Smooth muscle cell of the brain vasculature (primary cell): ENCODE results near the gene OR14I1.

Experiments used
- DNase-seq: peaks from one replicate; pipeline ENCODE4 v3.0.0-alpha.2; 2012; ENCODE audit warnings: low read depth, low spot score

The OR14I1 gene

DNA sequence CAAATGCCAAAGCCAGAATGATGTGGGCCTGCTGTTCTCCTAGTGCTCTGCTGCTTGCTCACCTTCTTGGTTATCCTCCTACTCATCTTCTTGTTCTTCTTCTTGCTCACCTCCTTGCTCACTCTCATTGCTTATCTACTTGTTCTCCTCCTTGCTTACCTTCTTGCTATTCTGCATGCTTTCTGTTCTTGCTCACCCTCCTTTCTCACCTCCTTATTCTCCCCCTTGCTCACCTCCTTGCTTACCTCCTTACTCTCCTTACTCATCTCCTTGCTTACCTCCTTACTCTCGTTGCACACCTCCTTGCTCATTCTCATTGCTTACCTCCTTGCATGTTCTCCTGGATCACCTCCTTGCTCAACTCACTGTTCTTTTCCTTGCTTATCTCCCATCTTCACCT lies at the start of gene OR14I1:
Gene OR14I1 (minus strand): TSS at position 53 of the 400 bp plus-strand sequence.
- DNase-seq = no peak

- no peak for DNase-seq
These were observed 49.1 kb upstream of the OR14I1 start for GRCh38 chr1:248751635-248752034.

DNA sequence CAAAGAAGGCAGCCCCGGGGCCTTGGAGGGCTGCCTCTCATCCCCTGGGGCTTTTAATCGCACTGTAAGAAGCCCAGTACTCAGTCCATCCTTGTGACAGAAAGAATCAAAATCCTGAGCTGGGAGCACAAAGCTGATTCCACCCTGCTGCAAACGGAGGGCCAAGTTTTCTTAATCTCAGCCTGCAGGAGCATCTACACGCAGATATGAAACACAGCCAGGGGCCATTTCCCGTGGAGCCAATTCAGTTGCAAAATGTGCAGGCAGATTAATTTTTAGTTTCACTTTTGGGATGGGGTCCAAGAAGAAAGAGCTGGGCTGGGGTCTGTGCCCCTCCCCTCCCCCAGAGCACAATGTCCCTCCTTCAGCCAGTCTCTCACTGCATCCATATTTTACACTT lies 48.6 kb upstream of the OR14I1 start:
- DNase-seq = no peak

GRCh38 chr1:248750496-248750895 lies 47.9 kb upstream of the OR14I1 start:
- DNase-seq = no peak

DNA sequence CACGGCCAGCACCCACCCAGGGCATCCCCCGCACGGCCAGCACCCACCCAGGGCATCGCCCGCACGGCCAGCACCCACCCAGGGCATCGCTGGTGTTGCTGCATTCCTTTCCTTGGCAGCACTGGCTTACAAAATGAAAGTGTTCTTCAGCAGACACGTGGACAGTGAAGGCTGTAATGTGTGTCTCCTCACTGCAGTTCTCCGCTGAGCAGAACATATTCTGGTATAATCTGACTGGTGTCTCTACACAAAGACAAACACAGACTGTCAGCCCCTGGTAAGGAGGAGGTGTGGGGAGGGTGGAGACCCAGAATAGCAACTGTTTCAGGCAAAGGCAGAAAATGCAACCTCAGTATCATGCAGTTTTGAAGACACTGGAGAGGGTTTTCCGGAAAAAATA lies 45.6 kb upstream of the OR14I1 start:
- no peak for DNase-seq

GRCh38 chr1:248740876-248741275 lies 38.3 kb upstream of the OR14I1 start:
- DNase-seq = no peak

- no peak for DNase-seq
These were observed 37.1 kb upstream of the OR14I1 start for GRCh38 chr1:248739572-248740205.

DNA sequence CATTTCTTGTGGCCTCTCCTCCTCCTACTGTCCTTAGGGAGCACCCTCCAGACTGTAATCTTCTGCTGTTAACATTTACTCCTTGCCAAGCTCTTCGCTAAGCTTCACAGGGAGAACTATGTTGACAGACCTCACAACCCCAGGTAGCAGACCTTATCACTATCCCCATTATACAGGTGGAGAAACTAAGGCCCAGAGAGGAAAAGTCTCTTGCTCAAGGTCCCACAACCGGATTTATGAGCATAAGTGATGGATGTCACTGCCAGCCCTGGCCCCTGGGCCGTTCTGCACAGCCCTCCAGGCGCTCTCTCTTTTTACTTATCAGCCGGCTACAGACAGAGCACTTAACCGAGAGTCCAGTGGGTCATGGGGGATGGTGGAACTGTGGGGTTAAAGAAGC lies 34.9 kb upstream of the OR14I1 start:
- DNase-seq = no peak

DNA sequence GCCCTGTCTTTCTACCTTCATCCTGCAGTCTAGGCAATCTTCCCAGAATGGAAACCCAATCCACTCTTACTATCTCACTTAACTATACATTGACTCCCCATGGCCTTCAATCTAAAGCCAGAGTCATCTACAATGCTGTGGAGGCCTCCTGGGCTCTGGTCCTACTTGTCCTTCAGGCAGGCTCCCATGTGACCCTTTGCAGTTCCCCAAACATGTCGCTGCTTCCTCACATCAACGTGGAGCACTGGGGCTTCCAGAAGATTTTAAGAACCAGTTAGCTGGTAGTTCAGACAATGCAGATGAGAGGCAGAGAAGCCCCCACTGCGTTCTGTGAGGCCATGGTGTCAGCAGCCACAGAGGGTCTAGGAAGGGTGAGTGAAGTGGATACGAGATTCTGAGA lies 34.4 kb upstream of the OR14I1 start:
- DNase-seq = no peak

DNA sequence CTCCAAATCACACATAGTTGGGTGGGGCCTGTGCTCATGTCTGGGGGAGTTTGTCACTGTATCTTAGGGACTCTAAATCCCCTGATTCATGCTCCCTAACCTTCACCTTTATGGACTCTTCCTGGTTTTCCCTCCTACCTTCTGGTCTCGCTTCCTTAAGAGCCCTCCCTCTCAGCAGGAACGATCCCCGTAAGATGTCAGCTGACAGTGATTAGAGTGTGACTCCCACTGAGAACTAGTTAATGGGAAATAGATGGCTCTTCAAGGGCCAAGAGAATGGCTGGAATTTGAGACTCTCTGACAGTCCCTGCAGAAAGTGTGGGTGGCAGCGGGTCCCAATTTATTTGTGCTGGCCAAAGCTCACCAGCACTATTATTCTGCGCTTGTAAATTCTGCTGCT lies 31.0 kb upstream of the OR14I1 start:
- DNase-seq = no peak

DNA sequence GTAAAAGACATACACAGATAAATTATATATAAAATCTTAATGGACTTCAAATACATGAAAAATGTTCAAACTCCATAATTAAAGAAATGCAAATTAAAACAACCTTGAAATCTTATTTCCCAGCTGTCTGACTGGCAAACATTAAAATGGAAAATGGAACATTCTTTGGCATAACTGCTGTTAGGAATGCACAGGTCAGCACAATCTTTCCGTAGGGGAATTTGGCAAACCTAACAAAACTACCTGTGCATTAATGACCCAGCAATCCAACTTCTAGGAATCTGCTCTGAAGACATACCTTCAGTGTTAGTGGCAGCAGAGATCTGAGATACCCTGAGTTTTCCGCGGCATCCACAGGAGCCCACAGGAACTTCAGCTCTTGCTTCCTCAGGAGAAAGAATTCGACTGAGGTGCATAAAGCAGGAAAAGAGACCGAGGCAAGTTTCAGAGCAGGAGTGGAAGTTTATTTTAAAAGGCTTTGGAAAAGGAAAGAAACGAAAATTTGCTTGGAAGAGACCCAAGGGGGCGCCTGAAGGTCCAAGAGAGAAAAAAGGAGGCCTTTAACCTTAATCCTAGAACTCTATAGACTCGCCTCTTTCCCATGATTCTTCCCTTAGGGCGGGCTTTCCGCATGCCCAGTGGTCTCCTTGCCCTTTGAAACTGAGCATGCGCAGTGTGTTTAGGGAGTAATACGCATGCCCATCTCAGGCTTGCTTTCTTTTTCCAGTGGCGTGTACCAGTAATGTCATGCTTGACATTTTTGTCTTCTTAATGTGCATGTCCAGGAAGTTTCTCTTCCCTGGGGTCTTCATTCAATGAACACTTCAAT lies 28.2 kb upstream of the OR14I1 start:
- no peak for DNase-seq

GRCh38 chr1:248714248-248714647 lies 11.7 kb upstream of the OR14I1 start:
- DNase-seq = no peak

DNA sequence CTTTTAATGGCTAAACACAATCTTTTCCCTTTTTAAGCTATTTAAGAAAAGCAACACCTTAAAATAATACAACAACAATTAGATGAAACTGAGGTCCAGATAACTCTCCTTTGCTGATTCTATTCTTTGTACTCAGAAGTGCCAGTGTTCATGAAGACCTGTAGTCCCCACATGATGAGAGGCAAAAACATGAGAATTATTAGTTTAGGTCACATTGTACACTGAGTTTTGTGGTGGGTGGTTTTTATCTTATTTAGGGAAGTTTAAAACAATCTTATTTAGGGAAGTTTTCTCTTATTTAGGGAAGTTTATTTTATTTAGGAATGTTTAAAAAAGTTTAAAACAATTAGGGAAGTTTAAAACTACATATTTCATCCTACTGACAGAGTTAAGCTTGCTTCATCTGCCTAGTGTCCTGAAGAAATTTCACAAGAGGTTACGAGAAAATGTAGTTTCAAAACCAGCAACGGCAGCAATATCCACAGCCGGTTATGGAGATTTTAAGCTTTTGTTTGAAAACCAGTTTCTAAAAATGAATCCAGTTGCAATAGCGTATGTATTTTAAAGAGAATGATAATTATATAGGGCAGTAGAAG lies 7.8 kb upstream of the OR14I1 start:
- DNase-seq = no peak

DNA sequence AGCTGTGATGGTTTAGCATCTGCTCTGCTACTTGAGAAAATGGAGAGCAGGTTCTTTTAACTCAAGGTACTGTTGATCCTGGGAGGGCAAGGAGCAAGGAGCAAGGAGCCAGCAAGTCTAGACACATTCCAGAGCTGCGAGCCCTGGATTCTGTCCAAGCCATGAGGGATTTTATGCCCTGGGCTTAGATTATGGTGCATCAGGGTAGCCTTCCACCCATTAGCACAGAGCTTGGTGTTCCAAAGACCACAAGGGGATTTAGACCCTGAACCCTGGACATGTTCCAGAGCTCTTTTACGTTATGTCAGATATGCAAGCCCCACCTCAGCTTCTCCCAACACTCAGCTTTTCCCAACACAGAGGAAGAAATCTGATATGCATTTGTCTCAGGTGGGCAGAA lies 2.0 kb upstream of the OR14I1 start:
- DNase-seq = no peak

GRCh38 chr1:248703674-248704073 lies 1.1 kb upstream of the OR14I1 start:
- no peak for DNase-seq

DNA sequence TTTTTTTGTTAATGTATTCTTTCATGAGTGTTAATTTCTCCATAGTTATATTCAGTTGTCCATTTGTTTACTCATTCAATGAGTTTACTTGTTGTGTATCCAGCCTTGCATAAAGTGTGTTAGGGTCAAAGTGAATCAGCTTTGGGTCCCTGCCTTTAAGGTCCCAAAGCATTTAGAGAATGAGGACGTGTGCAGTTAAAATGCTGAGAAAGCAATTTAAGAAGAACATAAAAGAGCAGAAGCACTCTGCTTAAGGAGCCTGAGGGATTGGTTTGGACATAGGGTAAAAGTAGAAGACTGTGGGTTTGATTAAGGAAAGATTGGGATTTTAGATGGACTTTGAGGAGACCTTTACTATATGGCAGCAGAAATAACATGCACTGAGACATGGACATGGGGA lies 3.5 kb downstream of the OR14I1 start:
- no peak for DNase-seq

DNA sequence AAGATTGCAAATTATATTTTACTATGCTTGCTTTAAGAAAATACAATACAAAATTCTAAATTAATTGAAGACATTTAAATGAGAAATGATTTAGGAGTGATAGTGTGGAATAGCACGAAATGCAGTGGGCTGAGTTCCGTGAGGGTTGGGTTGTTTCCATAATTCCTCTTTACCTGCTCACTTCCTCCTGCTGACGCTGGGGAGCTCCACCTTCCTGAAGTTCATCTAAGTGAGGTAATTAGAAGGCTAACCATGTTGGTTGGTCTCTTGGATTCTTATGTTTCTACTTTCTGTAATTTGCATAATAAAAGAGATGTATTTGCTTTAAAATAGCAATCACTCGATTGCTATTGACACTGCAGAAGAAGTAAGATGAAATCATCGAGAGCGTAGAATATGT lies 4.7 kb downstream of the OR14I1 start:
- DNase-seq = no peak

GRCh38 chr1:248696774-248697173 lies 5.8 kb downstream of the OR14I1 start:
- no peak for DNase-seq

GRCh38 chr1:248696261-248696660 lies 6.3 kb downstream of the OR14I1 start:
- DNase-seq = no peak

- DNase-seq = no peak
These were observed 7.0 kb downstream of the OR14I1 start for GRCh38 chr1:248695451-248696132.

DNA sequence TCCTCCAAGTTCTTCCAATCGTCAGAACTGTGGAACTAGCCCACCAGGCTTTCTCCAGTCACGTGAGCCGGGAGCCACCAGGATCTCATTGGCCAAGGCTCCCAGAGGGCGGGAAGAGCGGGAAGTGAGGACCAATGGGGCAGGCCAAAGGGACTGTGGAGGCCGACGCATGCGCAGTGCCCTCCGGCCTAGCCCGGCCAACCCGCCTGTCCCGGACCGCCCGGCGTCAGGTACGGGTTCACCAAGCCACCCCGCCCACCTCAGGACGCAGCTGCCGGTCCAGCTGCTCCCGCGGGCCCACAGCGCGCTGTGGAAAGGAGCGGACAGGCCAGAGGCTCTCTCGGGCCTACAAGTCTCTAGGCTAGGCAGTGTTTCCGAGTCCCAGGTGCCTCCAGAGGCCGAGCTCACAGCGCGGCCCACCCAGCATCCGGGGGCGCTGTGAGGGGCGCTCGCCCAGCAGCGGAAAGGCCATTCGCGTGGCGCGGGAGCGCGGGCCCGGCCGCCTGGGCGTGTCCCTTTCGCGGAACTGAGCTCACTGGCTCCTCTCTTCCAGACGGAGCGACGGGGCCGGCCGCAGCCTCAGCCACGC lies 10.9 kb downstream of the OR14I1 start:
- DNase-seq = no peak
